Activated T-cell treated with anti-CD3 and anti-CD28 coated beads for 4 hours (primary cell): Measurements from ENCODE around the gene TTC23.
A peak's percentile ranks its signal among the peaks of the same experiment; 100 is the strongest.

ENCODE experiments used
- DNase-seq: peaks from one replicate; pipeline ENCODE4 v3.0.0-alpha.2; 2020

Gene TTC23

GRCh38 chr15:99249270-99249841 is at the start of gene TTC23:
Gene TTC23, minus strand, starts transcription at chr15:99249581. Its CDS starts 20,869 bp downstream, at chr15:99228712.
- no peak for DNase-seq

GRCh38 chr15:99296386-99296785 is 47.0 kb upstream of the TTC23 start:
- DNase-seq, result no peak

DNA sequence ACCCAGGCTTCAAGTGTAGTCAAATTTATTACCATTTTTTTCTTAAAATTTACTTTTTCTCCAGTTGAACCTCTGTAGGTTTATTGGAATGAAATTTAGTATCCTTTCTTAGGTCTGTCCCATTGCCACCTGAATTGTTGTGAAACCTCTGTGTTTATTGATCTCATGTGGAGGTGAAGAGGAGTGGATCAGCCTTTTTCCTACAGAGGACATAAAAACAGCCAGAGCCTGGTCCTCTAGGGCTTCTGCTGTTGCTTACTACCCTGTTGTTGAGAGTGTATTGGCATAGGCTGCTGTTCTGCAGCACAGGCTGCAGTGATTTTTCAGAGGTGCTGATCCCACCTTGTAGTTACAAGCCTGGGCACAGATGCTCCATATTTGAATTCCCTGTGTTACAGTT is 46.5 kb upstream of the TTC23 start:
- DNase-seq, result no peak

DNA sequence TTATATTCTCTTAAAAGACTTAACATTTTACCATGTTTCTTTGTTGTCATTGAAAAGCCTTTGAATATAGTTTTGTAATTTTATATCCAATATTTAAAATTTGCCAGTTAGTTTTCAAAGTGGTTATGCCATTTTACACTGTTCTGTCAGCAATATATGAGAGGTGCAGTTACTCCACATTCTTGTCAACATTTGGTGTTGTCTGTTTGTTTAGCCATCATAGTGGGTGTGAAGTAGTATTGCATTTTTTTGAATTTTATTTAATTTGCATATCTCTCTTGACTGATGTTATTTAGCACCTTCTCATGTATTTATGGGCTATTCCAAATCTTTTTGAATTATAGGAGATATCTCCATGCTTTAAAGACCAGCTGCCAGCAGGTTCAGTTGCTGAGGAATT is 42.3 kb upstream of the TTC23 start:
- DNase-seq, result no peak

- no peak for DNase-seq
Measured at GRCh38 chr15:99283717-99284116, 34.3 kb upstream of the TTC23 start.

GRCh38 chr15:99282586-99282985 is 33.2 kb upstream of the TTC23 start:
- no peak for DNase-seq

DNA sequence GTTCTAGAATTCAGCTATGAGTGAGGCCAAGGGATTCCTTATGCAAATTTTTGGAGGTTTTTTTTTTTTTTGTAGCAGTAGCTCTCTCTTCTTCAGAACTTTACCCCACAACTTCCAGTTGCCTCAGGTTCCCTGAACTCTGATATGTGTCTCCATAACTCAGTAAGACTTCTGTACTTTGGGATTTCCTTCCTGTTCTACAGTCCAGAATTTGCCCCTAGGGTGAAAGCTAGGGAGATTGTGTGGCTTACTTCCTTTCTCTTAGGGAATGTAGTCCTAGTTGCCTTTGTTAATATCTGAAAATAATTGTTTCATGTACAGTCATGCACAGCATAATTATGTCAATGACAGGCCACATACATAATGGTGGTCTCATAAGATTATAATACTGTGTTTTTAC is 32.7 kb upstream of the TTC23 start:
- no peak for DNase-seq

DNA sequence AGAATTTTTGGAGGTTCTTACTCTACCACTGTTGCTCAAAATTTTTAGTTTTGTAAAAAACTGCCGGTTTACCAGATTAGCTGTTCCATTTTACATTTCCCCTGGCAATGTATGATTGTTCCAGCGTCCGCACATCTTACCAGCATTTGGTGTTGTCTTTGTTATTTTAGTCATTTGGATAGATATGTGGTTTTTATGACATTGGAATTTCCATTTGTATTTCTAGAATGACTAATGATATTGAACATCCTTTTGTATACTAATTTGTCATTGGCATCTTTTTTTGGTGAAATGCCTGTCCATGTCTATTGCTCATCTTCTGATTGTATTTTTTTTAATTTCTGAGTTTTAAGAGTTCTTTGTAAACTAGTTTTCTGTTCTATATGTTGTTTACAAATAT is 30.4 kb upstream of the TTC23 start:
- DNase-seq, result no peak

DNA sequence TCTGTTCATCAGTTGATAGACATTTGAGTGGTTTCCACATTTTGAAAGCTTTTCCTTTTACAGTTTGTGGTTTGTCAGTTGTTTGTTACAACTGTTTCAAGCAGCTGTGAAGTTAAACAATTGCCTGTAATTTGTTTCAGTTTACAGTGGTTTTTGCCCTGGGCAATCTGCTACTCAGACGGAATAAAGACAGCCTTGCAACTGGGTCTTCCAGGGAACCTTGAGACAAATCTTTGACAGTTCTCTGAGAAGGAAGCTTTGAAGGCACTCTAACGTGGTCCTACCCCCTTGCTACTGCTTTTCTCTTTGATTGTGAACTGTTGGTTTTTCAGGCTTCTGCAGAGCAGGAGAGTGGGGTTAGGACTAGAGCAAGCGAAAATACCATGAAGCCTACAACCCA is 29.9 kb upstream of the TTC23 start:
- no peak for DNase-seq

- DNase-seq, result no peak
Measured at GRCh38 chr15:99275525-99276128, 26.2 kb upstream of the TTC23 start.

DNA sequence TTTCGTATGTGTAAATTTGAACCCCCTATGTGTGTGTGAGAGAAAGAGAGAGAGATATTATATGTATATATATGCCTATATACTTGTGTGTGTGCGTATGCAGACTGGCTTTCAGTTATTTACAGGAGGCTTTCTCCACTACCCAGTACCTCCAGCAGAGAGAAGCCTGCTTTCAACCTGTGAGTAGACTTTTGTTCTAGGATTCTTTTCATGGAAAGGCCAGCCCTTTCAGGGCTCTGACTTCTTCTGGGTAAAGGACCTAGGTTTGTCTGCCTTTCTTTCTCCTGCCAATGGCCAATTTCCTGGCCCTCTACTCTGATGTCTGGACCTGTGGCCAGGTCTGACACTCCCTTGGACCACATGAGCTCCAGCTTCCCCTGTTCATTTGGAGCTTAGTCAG is 25.7 kb upstream of the TTC23 start:
- no peak for DNase-seq

- DNase-seq, result no peak
Measured at GRCh38 chr15:99273801-99274200, 24.4 kb upstream of the TTC23 start.

DNA sequence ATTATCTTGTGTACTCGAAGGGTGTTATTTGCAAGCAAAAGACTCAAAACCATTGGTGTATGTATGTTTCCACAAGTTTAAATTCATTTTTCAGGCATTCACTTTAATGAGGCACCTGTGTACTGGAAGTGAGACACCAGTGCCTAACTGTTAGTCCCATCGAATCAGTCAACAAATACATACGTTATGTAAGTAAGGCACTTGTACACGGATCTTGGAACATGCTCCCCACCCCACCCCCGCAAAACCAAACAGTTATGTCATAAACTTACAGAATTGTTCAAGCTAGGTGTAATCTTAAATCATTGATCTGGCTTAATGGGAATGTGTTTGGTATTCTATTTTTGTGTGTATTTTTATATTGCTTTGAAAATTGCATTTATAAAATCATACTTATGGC is 19.1 kb upstream of the TTC23 start:
- DNase-seq, result no peak

- DNase-seq, result no peak
Measured at GRCh38 chr15:99267957-99268356, 18.6 kb upstream of the TTC23 start.

DNA sequence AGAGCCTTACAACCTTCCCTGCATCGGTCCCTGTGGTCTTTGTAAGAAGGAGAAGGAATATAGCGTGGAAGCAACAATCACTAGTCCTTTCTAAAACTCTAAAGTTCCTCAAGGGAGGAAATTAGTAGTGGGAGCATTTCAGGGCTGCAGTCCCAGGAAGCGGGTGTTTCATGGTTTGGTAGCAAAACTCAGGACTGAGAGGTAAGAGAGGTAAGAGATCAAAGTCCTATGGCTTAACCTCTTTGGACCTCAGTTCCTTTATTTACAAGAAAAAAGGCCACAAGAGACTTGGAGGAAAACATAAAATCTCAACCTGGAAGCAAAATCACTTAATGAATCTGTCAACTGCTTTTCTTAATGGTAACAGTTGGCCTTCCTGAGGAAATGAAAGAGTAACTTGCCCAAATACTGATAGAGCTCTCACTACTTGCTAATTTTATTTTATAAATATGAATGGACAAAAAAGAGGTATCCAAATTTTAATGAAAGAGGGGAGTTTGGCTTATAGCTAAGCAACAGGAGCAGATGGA is 16.2 kb upstream of the TTC23 start:
- no peak for DNase-seq

GRCh38 chr15:99264125-99264524 is 14.7 kb upstream of the TTC23 start:
- DNase-seq, result no peak

GRCh38 chr15:99257107-99257750 is 7.8 kb upstream of the TTC23 start:
- no peak for DNase-seq

GRCh38 chr15:99253381-99254090 is 4.2 kb upstream of the TTC23 start:
- DNase-seq, result no peak

DNA sequence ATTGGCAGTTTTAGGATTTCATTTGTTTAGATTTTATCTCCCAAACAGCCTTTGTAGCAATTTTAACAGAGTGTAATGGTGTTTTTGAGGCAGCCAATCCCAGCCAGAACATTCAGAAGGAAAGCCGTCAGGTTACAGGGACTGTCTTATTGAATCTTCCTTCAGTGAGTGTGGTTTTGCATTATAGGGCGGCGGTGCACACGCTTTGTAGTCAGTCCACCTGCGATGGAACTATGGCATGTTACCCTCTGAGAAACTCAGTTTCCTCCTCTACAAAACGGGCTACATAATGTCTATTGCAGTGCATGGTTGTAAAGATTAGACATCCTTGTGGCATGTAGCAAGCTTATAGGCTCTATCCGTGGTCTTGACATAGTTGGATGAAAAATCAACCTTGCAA is 2.9 kb upstream of the TTC23 start:
- DNase-seq, result no peak

- peak; percentile 90 for DNase-seq
Measured at GRCh38 chr15:99250857-99251841, 1.8 kb upstream of the TTC23 start, which contains the start of gene LRRC28. Gene LRRC28, plus strand, starts transcription at chr15:99251481. Its CDS starts 4,477 bp downstream, at chr15:99255958.

DNA sequence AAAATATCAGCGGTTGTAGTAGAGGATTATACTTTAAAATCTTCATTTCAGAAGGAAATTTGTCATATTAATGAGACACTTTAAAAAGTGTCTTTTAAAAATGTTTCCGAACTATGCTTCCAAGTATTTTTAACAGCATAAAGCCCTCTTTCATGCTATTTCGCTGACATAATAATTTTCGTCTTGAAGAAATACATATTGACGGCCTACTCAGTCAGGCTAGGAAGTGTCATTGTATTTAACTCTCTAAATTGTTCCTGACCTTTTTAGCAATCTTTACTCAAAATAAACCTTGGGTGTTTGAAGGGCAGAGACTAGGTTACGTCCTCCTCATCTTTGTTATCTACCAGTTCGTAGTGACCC is 1.1 kb upstream of the TTC23 start:
- DNase-seq, result no peak

GRCh38 chr15:99250001-99250400 is 620 bp upstream of the TTC23 start:
- no peak for DNase-seq
